ENCODE results near the gene RAB30. TPM values are rescaled to one million over a fixed set of nuclear protein-coding genes. Genes with fewer than 3 reads are reported as not detected.

Gene RAB30
- total RNA-seq, 4 donors from 2014 or later, result 3.4 to 54.8 (median 11.5) TPM

GRCh38 chr11:82980292-82980691 is 91.4 kb downstream of the RAB30 start:
- peaks cover 0 to 12% (median 0%) of the 10 kb centered on the region in 3 donors for H3K36me3 ChIP-seq
- H3K4me1 ChIP-seq, result no peaks in the 10 kb centered on the region
- TF ChIP-seq CTCF (IDR thresholded peaks at IDR 0.05) (no peak), POLR2A (IDR thresholded peaks at IDR 0.05) (no peak)
- DNase-seq, result no peak
- H3K27ac ChIP-seq, result no peak overlapping the region
- H3K9me3 ChIP-seq, result no peaks in the 10 kb centered on the region
- H3K4me3 ChIP-seq, result no peak overlapping the region
- H3K27me3 ChIP-seq, result no peaks in the 10 kb centered on the region

GRCh38 chr11:82979824-82980223 is 91.9 kb downstream of the RAB30 start:
- H3K36me3 ChIP-seq, result peaks cover 0 to 12% (median 0%) of the 10 kb centered on the region in 3 donors
- no peak for TF ChIP-seq POLR2A (IDR thresholded peaks at IDR 0.05)
- TF ChIP-seq CTCF (IDR thresholded peaks at IDR 0.05), result no peak
- H3K4me3 ChIP-seq, result no peak overlapping the region
- no peaks in the 10 kb centered on the region for H3K4me1 ChIP-seq
- no peak overlapping the region for H3K27ac ChIP-seq
- H3K27me3 ChIP-seq, result no peaks in the 10 kb centered on the region
- H3K9me3 ChIP-seq, result no peaks in the 10 kb centered on the region
- no peak for DNase-seq

GRCh38 chr11:82978422-82979099 is 93.1 kb downstream of the RAB30 start:
- H3K27me3 ChIP-seq, result no peaks in the 10 kb centered on the region
- no peak overlapping the region for H3K27ac ChIP-seq
- no peak for DNase-seq
- H3K9me3 ChIP-seq, result no peaks in the 10 kb centered on the region
- no peak for TF ChIP-seq POLR2A (IDR thresholded peaks at IDR 0.05)
- no peak for TF ChIP-seq CTCF (IDR thresholded peaks at IDR 0.05)
- H3K4me3 ChIP-seq, result no peak overlapping the region
- peaks cover 0 to 7% (median 0%) of the 10 kb centered on the region in 3 donors for H3K36me3 ChIP-seq
- H3K4me1 ChIP-seq, result no peaks in the 10 kb centered on the region

GRCh38 chr11:82976786-82977185 is 94.9 kb downstream of the RAB30 start:
- TF ChIP-seq CTCF (IDR thresholded peaks at IDR 0.05) (no peak), POLR2A (IDR thresholded peaks at IDR 0.05) (no peak)
- Histone ChIP-seq H3K27me3 (no peaks in the 10 kb centered on the region), H3K9me3 (no peaks in the 10 kb centered on the region), H3K27ac (no peak overlapping the region), H3K4me1 (no peaks in the 10 kb centered on the region), H3K36me3 (peaks cover 0 to 4% (median 0%) of the 10 kb centered on the region in 3 donors), H3K4me3 (no peak overlapping the region)
- no peak for DNase-seq

- TF ChIP-seq POLR2A (IDR thresholded peaks at IDR 0.05), result no peak
- TF ChIP-seq CTCF (IDR thresholded peaks at IDR 0.05), result no peak
- no peak for DNase-seq
- H3K4me3 ChIP-seq, result no peak overlapping the region
Observed at GRCh38 chr11:82975882-82976281, 95.8 kb downstream of the RAB30 start.

More at GRCh38 chr11:82975882-82976281, 95.8 kb downstream of the RAB30 start:
- Histone ChIP-seq H3K27ac (no peak overlapping the region), H3K9me3 (no peaks in the 10 kb centered on the region), H3K27me3 (no peaks in the 10 kb centered on the region), H3K36me3 (no peaks in the 10 kb centered on the region), H3K4me1 (no peaks in the 10 kb centered on the region)
